GM23248 (cell line): ENCODE data around the gene PIAS3.

Experiments
- EZH2 ChIP-seq: fragments of 200-600 bp; sonication (generic); IDR thresholded peaks from 2 replicates; pipeline ENCODE4 v1.6.1; 2018; ENCODE audit warnings: antibody characterized with exemption, mild to moderate bottlenecking; ENCODE audit not compliant: insufficient read depth, poor library complexity, severe bottlenecking
- EZH2phosphoT487 ChIP-seq: fragments of 200-600 bp; sonication (generic); IDR thresholded peaks from 2 replicates; pipeline ENCODE4 v1.6.1; 2018; ENCODE audit warnings: antibody characterized with exemption, moderate library complexity, mild to moderate bottlenecking, low read depth; ENCODE audit not compliant: insufficient read depth

DNA sequence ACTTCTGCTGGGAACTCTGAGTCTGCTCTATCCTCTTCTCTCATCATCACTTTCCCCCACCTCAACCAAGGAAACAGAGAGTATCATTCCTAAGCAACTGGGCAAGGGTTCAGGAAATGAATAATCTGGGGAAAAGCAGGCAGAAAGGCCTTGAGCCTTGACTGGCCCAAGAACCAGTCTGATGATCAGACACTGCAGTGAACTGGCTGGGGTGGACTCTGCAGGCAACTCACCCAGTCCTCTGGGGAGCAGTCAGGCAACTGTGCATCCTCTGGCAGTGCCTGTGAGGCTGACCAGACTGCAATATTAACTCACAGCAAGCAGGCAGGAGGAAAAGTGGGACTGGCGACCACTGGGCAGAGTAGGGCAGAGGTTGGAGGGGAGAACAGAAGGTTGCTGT lies 25.8 kb upstream of the PIAS3 start:
- TF ChIP-seq EZH2phosphoT487 (no peak), EZH2 (no peak)
